NCI-H1417 treated with DMSO at 0.1 percent for 48 hours (cell line): ENCODE measurements around the gene TUBB.

Experiments
- DNase-seq: peaks from one replicate; lab custom pipeline; 2025; lab: John Stamatoyannopoulos, UW

The TUBB gene

GRCh38 chr6:30687659-30688431 lies 32.3 kb upstream of the TUBB start:
- DNase-seq: no peak

GRCh38 chr6:30688569-30688968 lies 31.6 kb upstream of the TUBB start:
- DNase-seq: no peak

GRCh38 chr6:30689022-30689865 lies 30.9 kb upstream of the TUBB start:
- DNase-seq: no peak

GRCh38 chr6:30689985-30690384 lies 30.2 kb upstream of the TUBB start:
- DNase-seq: no peak

DNA sequence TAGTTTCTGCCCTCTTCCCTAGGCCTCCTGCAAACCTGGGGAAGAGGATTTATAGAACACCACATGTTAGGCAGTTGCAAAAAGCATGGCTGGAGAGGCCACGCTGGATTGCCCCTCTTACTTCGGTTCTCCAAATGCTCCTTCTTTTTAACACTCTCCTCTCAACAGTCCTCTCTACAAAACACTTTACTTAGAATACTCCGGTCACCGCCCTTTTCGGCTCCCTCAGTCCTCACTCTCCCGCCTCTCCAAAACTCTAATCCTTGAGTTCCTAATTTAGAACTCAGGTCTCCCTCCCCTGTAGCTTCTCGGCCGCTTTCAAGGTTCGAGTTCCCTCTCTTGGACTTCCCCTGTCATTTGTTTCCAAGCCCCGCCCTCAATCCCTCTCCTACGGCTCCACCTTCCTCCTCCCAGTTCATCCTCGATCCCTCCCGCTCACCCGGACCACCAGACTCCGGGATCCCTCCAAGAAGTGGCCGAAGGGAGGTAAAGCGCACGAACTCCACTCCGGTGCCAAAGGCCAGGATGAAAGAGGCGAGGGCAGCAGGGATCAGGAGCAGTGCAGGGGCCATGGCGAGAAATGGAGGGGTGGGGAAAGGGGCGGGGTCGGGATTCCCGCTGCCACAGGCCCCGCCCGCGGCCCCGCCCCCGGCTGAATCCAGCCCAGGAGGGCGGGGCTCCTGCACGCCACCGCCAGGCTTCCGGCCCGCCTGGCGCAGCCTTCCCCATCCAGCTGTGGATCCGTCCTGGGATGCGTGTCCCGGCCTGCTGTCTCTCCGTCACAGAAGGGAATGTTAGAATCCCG lies 29.5 kb upstream of the TUBB start, which contains the start of gene NRM:
TSS of gene NRM (minus strand) at position 582 of the 805 bp plus-strand sequence. CDS start at position 572, 10 bp downstream.
- DNase-seq: peak; percentile 49

GRCh38 chr6:30691208-30691847 lies 28.8 kb upstream of the TUBB start:
- DNase-seq: no peak

- DNase-seq: no peak
Measured at GRCh38 chr6:30696432-30696831, 23.7 kb upstream of the TUBB start.

DNA sequence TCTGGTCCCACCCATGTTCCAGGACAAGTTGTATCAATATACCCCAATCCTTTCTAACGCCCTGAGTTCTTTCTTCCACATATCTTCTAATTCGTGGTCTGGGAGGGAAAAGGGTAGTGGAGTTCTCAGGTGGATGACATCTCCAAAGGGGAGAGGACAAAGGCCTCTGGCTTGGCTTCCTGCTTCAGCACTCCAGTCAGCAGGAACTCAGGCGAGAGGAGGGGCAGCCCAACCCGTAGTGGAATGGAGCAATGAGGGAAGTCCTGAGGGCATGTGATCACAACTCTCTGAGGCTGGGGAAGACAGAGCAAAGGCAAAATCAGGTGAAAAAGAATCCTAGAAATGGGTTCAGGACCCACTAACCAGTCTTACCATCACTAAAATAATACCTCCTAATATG lies 19.8 kb upstream of the TUBB start:
- no peak for DNase-seq

GRCh38 chr6:30703011-30703410 lies 17.1 kb upstream of the TUBB start:
- DNase-seq: no peak

GRCh38 chr6:30703821-30704220 lies 16.3 kb upstream of the TUBB start:
- no peak for DNase-seq

- no peak for DNase-seq
Measured at GRCh38 chr6:30705620-30706019, 14.5 kb upstream of the TUBB start.

GRCh38 chr6:30707281-30707850 lies 12.8 kb upstream of the TUBB start:
- peak; percentile 47 for DNase-seq

GRCh38 chr6:30709101-30709868 lies 10.9 kb upstream of the TUBB start:
- no peak for DNase-seq

- no peak for DNase-seq
Measured at GRCh38 chr6:30711758-30712380, 8.3 kb upstream of the TUBB start.

DNA sequence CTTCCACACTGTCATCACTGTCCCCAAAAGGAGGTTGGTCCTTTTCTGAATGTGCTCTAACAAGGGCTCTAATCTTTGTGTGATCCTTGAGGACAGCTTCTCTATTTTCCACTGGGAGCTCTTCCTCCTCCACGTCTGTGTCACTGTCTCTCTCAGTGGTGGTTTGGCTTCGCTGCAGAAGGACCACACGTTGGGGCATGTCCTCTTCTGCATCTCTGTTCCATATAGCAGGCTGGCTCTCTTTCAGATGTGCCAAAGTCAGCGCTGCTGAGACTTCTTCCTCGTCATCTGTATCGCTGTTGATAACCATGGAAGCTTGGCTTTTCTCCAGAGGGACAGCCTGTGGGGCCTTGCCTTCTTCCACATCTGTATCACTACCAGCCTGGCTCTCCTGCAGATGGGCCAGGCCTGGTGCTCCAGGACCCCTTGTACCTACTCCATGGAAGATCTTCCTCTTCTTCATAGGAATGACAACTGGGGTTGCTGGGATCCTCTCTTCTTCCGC lies 7.7 kb upstream of the TUBB start:
- no peak for DNase-seq

DNA sequence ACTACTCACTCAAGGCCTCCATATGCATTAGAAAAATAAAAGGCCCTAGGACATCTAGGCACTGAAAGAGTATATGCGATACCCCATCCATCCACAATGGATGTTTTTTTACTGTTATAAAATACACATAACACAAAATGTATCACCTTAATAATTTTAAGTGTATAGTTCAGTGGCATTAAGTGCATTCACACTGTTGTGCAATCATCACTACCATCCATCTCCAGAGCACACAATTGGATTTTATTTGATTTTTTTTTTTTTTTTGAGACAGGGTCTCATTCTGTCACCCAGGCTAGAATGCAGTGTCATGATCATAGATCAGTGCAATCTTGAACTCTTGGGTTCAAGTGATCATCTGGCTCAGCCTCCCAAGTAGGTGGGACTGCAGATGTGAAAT lies 5.9 kb upstream of the TUBB start:
- DNase-seq: no peak

DNA sequence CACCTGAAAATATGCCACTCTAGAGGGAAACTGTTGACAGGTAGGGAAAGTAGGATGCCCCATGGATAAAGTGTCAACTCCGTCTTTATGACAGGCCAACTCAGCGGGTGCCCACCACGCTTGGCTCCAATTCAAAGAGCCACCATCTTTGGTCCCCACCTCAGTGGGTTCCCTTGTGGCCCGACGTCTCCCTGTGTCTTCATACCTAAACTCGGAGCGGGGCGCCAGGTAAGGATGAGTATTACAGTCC lies 3.3 kb upstream of the TUBB start:
- DNase-seq: no peak

- DNase-seq: peak; percentile 92
Measured at GRCh38 chr6:30717129-30717844, 2.9 kb upstream of the TUBB start, which contains the start of gene MDC1. Gene MDC1 (minus strand): TSS chr6:30717281. CDS start chr6:30715175, 2,106 bp downstream.
